CD14-positive monocyte (primary cell): ENCODE measurements around the gene MPRIP. TPM values are rescaled to one million over a fixed set of nuclear protein-coding genes. Genes with fewer than 3 reads are reported as not detected.

ENCODE experiments used
- DNase-seq, 3 donors: peaks; one replicate each; pipeline ENCODE4 v3.0.0-alpha.2; 2011 to 2022
- H2AFZ ChIP-seq: 2 replicates; pipeline ENCODE4 v1.6.0; 2012; ENCODE audit warnings: mild to moderate bottlenecking, low read depth, low read length, inconsistent platforms; ENCODE audit not compliant: insufficient read depth, poor library complexity, severe bottlenecking
- H3K27ac ChIP-seq, 2 donors: 1 replicate in 1 of 2; 2 replicates in 1 of 2; pipeline ENCODE4 v1.5.1; 2012 to 2013; ENCODE audit warnings: low read length in 2 of 2, control low read depth in 1 of 2, inconsistent platforms in 1 of 2, low read depth in 1 of 2, mild to moderate bottlenecking in 1 of 2
- H3K27me3 ChIP-seq, 2 donors: one replicate each; pipeline versions ENCODE4 v1.6.0 to v1.6.1; 2011 to 2013; ENCODE audit warnings: low read length in 2 of 2; ENCODE audit not compliant: control insufficient read depth in 2 of 2, insufficient read depth in 2 of 2
- H3K36me3 ChIP-seq, 2 donors: replicated peaks in 1 of 2; 1 replicate in 1 of 2; 2 replicates in 1 of 2; pipeline versions ENCODE4 v1.5.1 to v1.6.1; 2012 to 2013; ENCODE audit warnings: low read length in 2 of 2, control low read depth in 1 of 2, inconsistent platforms in 1 of 2, mild to moderate bottlenecking in 1 of 2; ENCODE audit not compliant: insufficient read depth in 2 of 2, control insufficient read depth in 1 of 2
- H3K4me1 ChIP-seq, 2 donors: 1 replicate in 1 of 2; 2 replicates in 1 of 2; pipeline versions ENCODE4 v1.5.1 to v1.6.1; 2012 to 2013; ENCODE audit warnings: low read length in 2 of 2, control low read depth in 1 of 2, inconsistent platforms in 1 of 2, mild to moderate bottlenecking in 1 of 2, moderate library complexity in 1 of 2; ENCODE audit not compliant: insufficient read depth in 2 of 2, control insufficient read depth in 1 of 2
- H3K4me2 ChIP-seq: replicated peaks from 2 replicates; pipeline ENCODE3; 2012; ENCODE audit warnings: low read length, moderate library complexity, mild to moderate bottlenecking; ENCODE audit not compliant: poor library complexity, severe bottlenecking; ENCODE audit errors: extremely low read depth
- H3K4me3 ChIP-seq, 3 experiments: fragments of 200-600 bp in 1 of 3; sonication (generic) in 1 of 3; replicated peaks in 1 of 3; 1 replicate in 2 of 3; 2 replicates in 1 of 3; pipeline ENCODE4 v1.5.1; 2011 to 2013; ENCODE audit warnings: low read length in 3 of 3, mild to moderate bottlenecking in 3 of 3, control low read depth in 2 of 3, low read depth in 2 of 3, inconsistent platforms in 1 of 3, moderate library complexity in 1 of 3
- H3K79me2 ChIP-seq: 2 replicates; pipeline ENCODE4 v1.6.0; 2012; ENCODE audit warnings: mild to moderate bottlenecking, control low read depth, inconsistent platforms, low read length, moderate library complexity; ENCODE audit not compliant: insufficient read depth
- H3K9ac ChIP-seq: 2 replicates; pipeline ENCODE4 v1.6.0; 2017; ENCODE audit warnings: low read length, mild to moderate bottlenecking; ENCODE audit not compliant: insufficient read depth, poor library complexity, severe bottlenecking
- H3K9me3 ChIP-seq, 2 donors: replicated peaks in 1 of 2; 1 replicate in 1 of 2; 2 replicates in 1 of 2; pipeline versions ENCODE4 v1.5.1 to v1.6.1; 2012 to 2013; ENCODE audit warnings: low read length in 2 of 2, control low read depth in 1 of 2; ENCODE audit not compliant: control insufficient read depth in 1 of 2, insufficient read depth in 1 of 2
- H4K20me1 ChIP-seq: 2 replicates; pipeline ENCODE4 v1.6.0; 2012; ENCODE audit warnings: mild to moderate bottlenecking, low read length, control low read depth, moderate library complexity; ENCODE audit not compliant: insufficient read depth
- H3K27ac Mint-ChIP-seq, 7 donors: one replicate each; pipeline ENCODE4 v1.8.0; 2020; ENCODE audit warnings: mild to moderate bottlenecking in 7 of 7, mixed read lengths in 7 of 7, moderate library complexity in 6 of 7, inconsistent platforms in 2 of 7
- H3K27me3 Mint-ChIP-seq, 3 donors: one replicate each; pipeline ENCODE4 v1.8.0; 2021 to 2022; ENCODE audit warnings: low read depth in 3 of 3, mild to moderate bottlenecking in 3 of 3, mixed read lengths in 3 of 3, moderate library complexity in 3 of 3, inconsistent platforms in 1 of 3
- H3K36me3 Mint-ChIP-seq, 2 donors: one replicate each; pipeline ENCODE4 v1.8.0; 2020; ENCODE audit warnings: mixed read lengths in 2 of 2, inconsistent platforms in 1 of 2, mild to moderate bottlenecking in 1 of 2
- H3K4me1 Mint-ChIP-seq: one replicate; pipeline ENCODE4 v1.8.0; 2020; ENCODE audit warnings: mild to moderate bottlenecking, mixed read lengths
- H3K4me3 Mint-ChIP-seq, 2 donors: one replicate each; pipeline ENCODE4 v1.8.0; 2020; ENCODE audit warnings: mild to moderate bottlenecking in 2 of 2, mixed read lengths in 2 of 2, moderate library complexity in 1 of 2
- H3K9me3 Mint-ChIP-seq, 7 donors: one replicate each; pipeline ENCODE4 v1.8.0; 2020 to 2022; ENCODE audit warnings: mixed read lengths in 7 of 7, mild to moderate bottlenecking in 6 of 7, moderate library complexity in 6 of 7, inconsistent platforms in 2 of 7
- WGBS: methylation state at CpG from one replicate; pipeline ENCODE4 v1.1.5; 2013; ENCODE audit warnings: missing lambda C conversion rate; ENCODE audit not compliant: insufficient coverage; 5-methylcytosine and 5-hydroxymethylcytosine counted together
- intact Hi-C, 2 donors: fragments of 100-400 bp; cut with micrococcal nuclease; formaldehyde crosslinking; loops; one replicate each; pipeline versions ENCODE4 v1.15.0 to v1.15.1; 2023
- polyA plus RNA-seq, 3 donors: library from polyadenylated mRNA; depleted of rRNA in 1 of 3; unstranded in 2 of 3; stranded (reverse) in 1 of 3; fragments of 300-500 nt in 2 of 3; fragments of >200 nt in 1 of 3; fragmentation: Illumina TruSeq in 2 of 3; gene quantifications; 1 replicate in 2 of 3; 2 replicates in 1 of 3; pipeline ENCODE4 v1.2.3, GENCODE V29; 2012 to 2021
- TF ChIP-seq, protein P1 (sequence below): fragments of 200-600 bp; IDR thresholded peaks from one replicate; pipeline ENCODE4 v1.8.0; 2022; ENCODE audit warnings: antibody characterized with exemption, mild to moderate bottlenecking

The MPRIP gene
- polyA plus RNA-seq, 3 donors = 2.0 to 48.7 (median 2.5) TPM

- Histone ChIP-seq H3K79me2 (no peaks in the 10 kb centered on the region), H3K36me3 (no peaks in the 10 kb centered on the region), H3K9me3 (no peaks in the 10 kb centered on the region), H2AFZ (no peak overlapping the region), H3K4me1 (peaks cover 10 to 13% of the 10 kb centered on the region in 2 donors), H3K4me2 (no peak overlapping the region), H3K27me3 (peaks cover 0 to 4% of the 10 kb centered on the region in 2 donors), H3K9ac (no peak overlapping the region), H3K27ac (no peak overlapping the region), H4K20me1 (no peaks in the 10 kb centered on the region), H3K4me3 (no peak overlapping the region)
- H3K27ac Mint-ChIP-seq = no peak overlapping the region
- peaks cover 8 to 11% (median 10%) of the 10 kb centered on the region in 3 donors for H3K27me3 Mint-ChIP-seq
- TF ChIP-seq, protein P1, sequence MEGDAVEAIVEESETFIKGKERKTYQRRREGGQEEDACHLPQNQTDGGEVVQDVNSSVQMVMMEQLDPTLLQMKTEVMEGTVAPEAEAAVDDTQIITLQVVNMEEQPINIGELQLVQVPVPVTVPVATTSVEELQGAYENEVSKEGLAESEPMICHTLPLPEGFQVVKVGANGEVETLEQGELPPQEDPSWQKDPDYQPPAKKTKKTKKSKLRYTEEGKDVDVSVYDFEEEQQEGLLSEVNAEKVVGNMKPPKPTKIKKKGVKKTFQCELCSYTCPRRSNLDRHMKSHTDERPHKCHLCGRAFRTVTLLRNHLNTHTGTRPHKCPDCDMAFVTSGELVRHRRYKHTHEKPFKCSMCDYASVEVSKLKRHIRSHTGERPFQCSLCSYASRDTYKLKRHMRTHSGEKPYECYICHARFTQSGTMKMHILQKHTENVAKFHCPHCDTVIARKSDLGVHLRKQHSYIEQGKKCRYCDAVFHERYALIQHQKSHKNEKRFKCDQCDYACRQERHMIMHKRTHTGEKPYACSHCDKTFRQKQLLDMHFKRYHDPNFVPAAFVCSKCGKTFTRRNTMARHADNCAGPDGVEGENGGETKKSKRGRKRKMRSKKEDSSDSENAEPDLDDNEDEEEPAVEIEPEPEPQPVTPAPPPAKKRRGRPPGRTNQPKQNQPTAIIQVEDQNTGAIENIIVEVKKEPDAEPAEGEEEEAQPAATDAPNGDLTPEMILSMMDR = no peak
- H3K4me1 Mint-ChIP-seq = peaks cover 15% of the 10 kb centered on the region
- no peak overlapping the region for H3K4me3 Mint-ChIP-seq
- H3K36me3 Mint-ChIP-seq = peaks cover 19 to 30% of the 10 kb centered on the region in 2 donors
- 96% methylated on average over 3 of the region's 7 CpGs for WGBS
- DNase-seq = no peak
- intact Hi-C loops = no loop called here
- no peaks in the 10 kb centered on the region for H3K9me3 Mint-ChIP-seq
Observed at GRCh38 chr17:17200311-17200710, 158.1 kb downstream of the MPRIP start.

- no peaks in the 10 kb centered on the region for H3K36me3 ChIP-seq
- H3K4me1 ChIP-seq = peaks cover 15 to 18% of the 10 kb centered on the region in 2 donors
- no peak overlapping the region for H3K4me2 ChIP-seq
- no peak overlapping the region for H2AFZ ChIP-seq
- Mint-ChIP-seq H3K27ac (no peak overlapping the region), H3K27me3 (peaks cover 13 to 15% (median 13%) of the 10 kb centered on the region in 3 donors), H3K4me1 (peaks cover 20% of the 10 kb centered on the region), H3K9me3 (no peaks in the 10 kb centered on the region), H3K4me3 (no peak overlapping the region), H3K36me3 (peaks cover 19 to 30% of the 10 kb centered on the region in 2 donors)
- DNase-seq = no peak
- intact Hi-C loops = no loop called here
- no peaks in the 10 kb centered on the region for H3K9me3 ChIP-seq
- no peak overlapping the region for H3K9ac ChIP-seq
- no peak overlapping the region for H3K4me3 ChIP-seq
- no CpG with 5 or more reads among the region's 5 CpGs for WGBS
- peaks cover 0 to 5% of the 10 kb centered on the region in 2 donors for H3K27me3 ChIP-seq
- TF ChIP-seq, protein P1 = no peak
- H3K79me2 ChIP-seq = no peaks in the 10 kb centered on the region
- no peaks in the 10 kb centered on the region for H4K20me1 ChIP-seq
- H3K27ac ChIP-seq = no peak overlapping the region
Observed at GRCh38 chr17:17200831-17201230, 158.6 kb downstream of the MPRIP start.
